HEK293T (cell line): ENCODE results near the gene PHKB.
"Not testable (repeated sequence)": the region's sequence is repeated elsewhere in the genome, so short reads cannot be mapped to it uniquely, and the experiment has no call there.

Experiments
- CTCF ChIA-PET: fragments of 350-600 bp; formaldehyde crosslinking; extraction: SDS; loops from one replicate; lab custom pipeline; 2021; ENCODE audit warnings: antibody characterized with exemption, inconsistent platforms; lab: Yijun Ruan, JAX
- POLR2A ChIA-PET: fragments of 350-600 bp; formaldehyde crosslinking; extraction: SDS; loops from one replicate; lab custom pipeline; 2020; ENCODE audit warnings: antibody characterized with exemption, inconsistent platforms; lab: Yijun Ruan, JAX
- DNase-seq: peaks from one replicate; pipeline ENCODE4 v3.0.0; 2012; ENCODE audit warnings: mixed read lengths; ENCODE audit errors: extremely low spot score
- ARNT ChIP-seq: fragments of 450-650 bp; IDR thresholded peaks from 2 replicates; pipeline ENCODE4 v1.6.1; 2017; ENCODE audit warnings: mild to moderate bottlenecking
- BHLHE40 ChIP-seq: fragments of 450-650 bp; IDR thresholded peaks from 2 replicates; pipeline ENCODE4 v1.6.1; 2016; ENCODE audit warnings: mild to moderate bottlenecking, moderate library complexity, borderline replicate concordance
- CTBP1 ChIP-seq: fragments of 450-650 bp; IDR thresholded peaks from 2 replicates; pipeline ENCODE4 v1.6.1; 2016; ENCODE audit warnings: borderline replicate concordance
- ELF4 ChIP-seq: fragments of 450-650 bp; IDR thresholded peaks from 2 replicates; pipeline ENCODE4 v1.6.1; 2017; ENCODE audit warnings: antibody characterized with exemption
- FOXA1 ChIP-seq: fragments of 450-650 bp; IDR thresholded peaks from 2 replicates; pipeline ENCODE4 v1.6.1; 2016; ENCODE audit warnings: mild to moderate bottlenecking
- FOXK2 ChIP-seq: fragments of 450-650 bp; IDR thresholded peaks from 2 replicates; pipeline ENCODE4 v1.6.1; 2016; ENCODE audit warnings: mild to moderate bottlenecking
- FOXM1 ChIP-seq: fragments of 450-650 bp; IDR thresholded peaks from 2 replicates; pipeline ENCODE4 v1.6.1; 2017; ENCODE audit warnings: mild to moderate bottlenecking, borderline replicate concordance
- HDGF ChIP-seq: fragments of 450-650 bp; IDR thresholded peaks from 2 replicates; pipeline ENCODE4 v1.6.1; 2017; ENCODE audit warnings: antibody characterized with exemption, borderline replicate concordance
- L3MBTL2 ChIP-seq: fragments of 450-650 bp; conservative IDR thresholded peaks from 2 replicates; pipeline ENCODE4 v1.6.1; 2016; ENCODE audit warnings: mild to moderate bottlenecking
- LEF1 ChIP-seq: fragments of 450-650 bp; IDR thresholded peaks from 2 replicates; pipeline ENCODE4 v1.6.1; 2017; ENCODE audit warnings: mild to moderate bottlenecking, borderline replicate concordance
- NFRKB ChIP-seq: fragments of 450-650 bp; IDR thresholded peaks from 2 replicates; pipeline ENCODE4 v1.6.1; 2016; ENCODE audit warnings: mild to moderate bottlenecking, moderate library complexity
- SP1 ChIP-seq: fragments of 450-650 bp; IDR thresholded peaks from 2 replicates; pipeline ENCODE4 v1.6.1; 2017
- SUZ12 ChIP-seq: fragments of 450-650 bp; IDR thresholded peaks from 2 replicates; pipeline ENCODE4 v1.6.1; 2016; ENCODE audit warnings: mild to moderate bottlenecking
- TARDBP ChIP-seq: fragments of 450-650 bp; IDR thresholded peaks from 2 replicates; pipeline ENCODE4 v1.6.1; 2016
- ZNF384 ChIP-seq: fragments of 450-650 bp; IDR thresholded peaks from 2 replicates; pipeline ENCODE4 v1.6.1; 2016
- TF ChIP-seq, protein P1 (sequence below): fragments of 450-650 bp; IDR thresholded peaks from 2 replicates; pipeline ENCODE4 v1.6.1; 2016

PHKB gene

DNA sequence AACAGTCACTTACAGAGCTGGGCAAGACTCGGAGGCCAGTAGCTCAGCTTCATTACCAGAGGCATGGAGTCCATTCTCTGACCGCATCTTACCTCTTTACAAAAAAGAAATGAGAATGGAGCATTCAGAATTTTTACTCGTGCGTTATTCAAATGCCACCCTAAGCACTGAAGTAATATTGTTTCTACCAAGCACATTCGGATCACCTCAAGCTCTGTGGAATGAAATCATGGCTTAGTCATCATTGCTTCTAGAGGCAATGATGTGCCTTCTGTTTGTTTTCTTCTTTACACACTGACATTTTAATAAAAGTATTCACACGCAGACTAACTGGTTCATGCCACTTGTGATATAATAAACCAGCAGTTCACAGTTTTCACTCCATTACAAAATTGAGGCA lies 206.8 kb downstream of the PHKB start:
- TF ChIP-seq HDGF (no peak), FOXM1 (no peak), LEF1 (no peak), SP1 (no peak), TARDBP (no peak), NFRKB (no peak), BHLHE40 (no peak), CTBP1 (no peak)
- TF ChIP-seq, protein P1, sequence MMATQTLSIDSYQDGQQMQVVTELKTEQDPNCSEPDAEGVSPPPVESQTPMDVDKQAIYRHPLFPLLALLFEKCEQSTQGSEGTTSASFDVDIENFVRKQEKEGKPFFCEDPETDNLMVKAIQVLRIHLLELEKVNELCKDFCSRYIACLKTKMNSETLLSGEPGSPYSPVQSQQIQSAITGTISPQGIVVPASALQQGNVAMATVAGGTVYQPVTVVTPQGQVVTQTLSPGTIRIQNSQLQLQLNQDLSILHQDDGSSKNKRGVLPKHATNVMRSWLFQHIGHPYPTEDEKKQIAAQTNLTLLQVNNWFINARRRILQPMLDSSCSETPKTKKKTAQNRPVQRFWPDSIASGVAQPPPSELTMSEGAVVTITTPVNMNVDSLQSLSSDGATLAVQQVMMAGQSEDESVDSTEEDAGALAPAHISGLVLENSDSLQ, result no peak
- DNase-seq, result no peak
- ChIA-PET POLR2A (no interaction called here), CTCF (no interaction called here)

DNA sequence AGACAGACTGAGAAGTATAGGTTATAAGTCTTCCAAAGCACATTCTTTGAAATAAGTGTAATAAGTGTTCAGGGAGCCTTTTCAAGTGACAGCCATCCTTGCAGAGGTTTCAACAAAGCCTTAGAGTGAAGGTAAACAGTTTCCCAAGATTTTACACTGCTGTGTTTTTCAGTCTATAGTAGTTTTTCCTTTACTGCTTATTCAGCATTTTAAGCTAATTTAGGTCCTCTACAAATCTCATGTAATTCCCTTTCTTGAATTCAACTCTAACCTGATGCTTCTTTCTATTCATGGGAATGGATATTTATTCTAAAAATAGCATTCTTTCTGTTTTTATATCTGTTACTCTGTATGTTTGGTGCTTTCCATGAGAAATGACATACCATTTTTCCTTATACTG lies 211.3 kb downstream of the PHKB start:
- ChIA-PET POLR2A (no interaction called here), CTCF (no interaction called here)
- no peak for DNase-seq
- TF ChIP-seq ZNF384, result no peak

DNA sequence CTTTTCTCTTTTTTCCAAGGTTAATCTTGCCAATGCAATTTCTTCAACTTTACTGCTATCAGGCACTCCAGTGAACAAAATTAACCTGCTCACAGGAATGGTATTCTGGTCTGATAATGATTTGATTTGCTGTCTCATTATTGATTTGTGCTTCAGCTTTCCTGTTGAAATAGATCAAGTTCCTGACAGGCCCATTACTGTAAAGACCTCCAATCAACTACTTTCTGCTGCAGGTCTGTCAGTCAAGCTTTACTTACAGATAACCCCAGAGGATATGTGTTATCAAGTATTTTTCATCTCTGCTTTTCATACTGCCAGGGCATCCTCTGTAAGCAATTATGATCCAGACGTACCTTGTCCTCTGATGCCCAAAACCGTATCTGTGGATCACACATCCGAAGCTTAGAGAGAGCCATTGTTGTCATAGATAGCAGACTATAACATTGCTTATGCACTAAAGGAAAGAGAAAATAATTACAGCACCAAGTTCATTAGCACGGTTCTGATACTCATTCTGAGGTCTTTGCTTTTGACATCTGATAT lies 215.6 kb downstream of the PHKB start:
- TF ChIP-seq CTBP1 (no peak), LEF1 (no peak), ARNT (no peak)
- DNase-seq, result no peak
- ChIA-PET CTCF (no interaction called here), POLR2A (no interaction called here)

DNA sequence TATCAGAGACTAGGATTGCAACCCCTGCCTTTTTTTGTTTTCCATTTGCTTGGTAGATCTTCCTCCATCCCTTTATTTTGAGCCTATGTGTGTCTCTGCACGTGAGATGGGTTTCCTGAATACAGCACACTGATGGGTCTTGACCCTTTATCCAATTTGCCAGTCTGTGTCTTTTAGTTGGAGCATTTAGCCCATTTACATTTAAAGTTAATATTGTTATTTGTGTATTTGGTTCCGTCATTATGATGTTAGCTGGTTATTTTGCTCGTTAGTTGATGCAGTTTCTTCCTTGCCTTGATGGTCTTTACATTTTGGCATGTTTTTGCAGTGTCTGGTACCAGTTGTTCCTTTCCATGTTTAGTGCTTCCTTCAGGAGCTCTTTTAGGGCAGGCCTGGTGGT lies 220.4 kb downstream of the PHKB start:
- CTCF ChIA-PET, POLR2A ChIA-PET, DNase-seq: not testable (repeated sequence)

DNA sequence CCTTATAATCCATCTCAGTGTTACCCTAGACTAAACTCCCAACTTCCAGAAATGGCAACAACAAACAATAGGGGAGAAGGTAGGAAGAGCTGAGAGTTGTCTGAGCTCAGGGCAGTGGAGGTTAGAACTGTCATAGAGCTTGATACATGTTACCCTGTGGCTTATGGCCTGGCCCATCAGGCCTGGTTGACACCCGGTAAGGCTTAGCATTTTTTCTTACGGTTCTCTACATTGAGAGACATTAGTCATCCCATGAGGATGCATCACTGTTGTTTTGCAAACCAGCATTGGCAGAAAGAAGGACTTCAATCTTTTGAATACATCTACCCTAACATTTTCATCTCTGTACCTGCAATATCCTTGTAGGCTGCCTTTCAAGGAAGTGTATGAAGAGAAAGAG lies 226.6 kb downstream of the PHKB start:
- ChIA-PET CTCF (no interaction called here), POLR2A (no interaction called here)
- TF ChIP-seq L3MBTL2 (no peak), ELF4 (no peak), CTBP1 (no peak), SUZ12 (no peak), NFRKB (no peak), BHLHE40 (no peak), FOXM1 (no peak), ARNT (no peak), FOXK2 (no peak), LEF1 (no peak), TARDBP (no peak), FOXA1 (no peak), SP1 (no peak), HDGF (no peak), ZNF384 (no peak)
- TF ChIP-seq, protein P1, result no peak
- no peak for DNase-seq

DNA sequence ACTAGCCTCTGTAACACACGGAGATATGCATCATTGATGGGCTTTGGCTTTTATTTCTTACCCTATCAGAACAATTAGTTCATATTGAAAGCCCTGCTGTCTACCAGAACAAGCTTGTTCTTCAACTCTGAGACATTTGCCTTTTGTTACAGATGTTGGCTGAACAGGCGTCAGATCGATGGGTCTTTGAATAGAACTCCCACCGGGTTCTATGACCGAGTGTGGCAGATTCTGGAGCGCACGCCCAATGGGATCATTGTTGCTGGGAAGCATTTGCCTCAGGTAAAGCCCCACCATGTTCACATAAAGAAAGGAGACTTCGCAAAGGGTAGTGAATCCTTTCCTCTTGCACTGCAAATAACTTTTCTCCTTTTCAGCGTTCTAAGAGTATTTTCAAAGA lies 232.1 kb downstream of the PHKB start:
- TF ChIP-seq SP1 (no peak), FOXM1 (no peak), FOXK2 (no peak), HDGF (no peak), ZNF384 (no peak)
- POLR2A ChIA-PET, result no interaction called here
- CTCF ChIA-PET, result no interaction called here
- DNase-seq, result no peak

DNA sequence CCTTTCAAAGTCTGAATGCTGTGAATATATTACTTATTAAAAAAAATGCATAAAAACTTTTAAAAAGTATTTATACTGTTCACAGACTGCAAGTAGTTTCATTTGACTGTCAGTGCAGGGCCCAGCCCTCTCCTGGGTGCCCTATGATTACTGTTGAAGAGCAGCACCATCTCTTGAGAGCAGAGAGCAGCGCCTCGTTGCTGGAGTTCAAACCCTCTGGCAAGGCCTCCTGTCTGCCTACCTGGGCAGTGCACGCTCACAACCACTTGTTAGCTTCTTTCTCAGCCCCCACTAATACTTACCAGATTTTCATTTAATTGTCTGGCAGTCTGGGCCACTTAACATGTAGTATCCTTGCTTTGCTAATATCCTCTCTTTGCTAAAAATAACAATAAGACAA lies 233.4 kb downstream of the PHKB start:
- CTCF ChIA-PET, result no interaction called here
- POLR2A ChIA-PET, result no interaction called here
- no peak for DNase-seq
- TF ChIP-seq ELF4 (no peak), SP1 (no peak), BHLHE40 (no peak), ARNT (no peak), TARDBP (no peak), SUZ12 (no peak), HDGF (no peak), FOXM1 (no peak)

DNA sequence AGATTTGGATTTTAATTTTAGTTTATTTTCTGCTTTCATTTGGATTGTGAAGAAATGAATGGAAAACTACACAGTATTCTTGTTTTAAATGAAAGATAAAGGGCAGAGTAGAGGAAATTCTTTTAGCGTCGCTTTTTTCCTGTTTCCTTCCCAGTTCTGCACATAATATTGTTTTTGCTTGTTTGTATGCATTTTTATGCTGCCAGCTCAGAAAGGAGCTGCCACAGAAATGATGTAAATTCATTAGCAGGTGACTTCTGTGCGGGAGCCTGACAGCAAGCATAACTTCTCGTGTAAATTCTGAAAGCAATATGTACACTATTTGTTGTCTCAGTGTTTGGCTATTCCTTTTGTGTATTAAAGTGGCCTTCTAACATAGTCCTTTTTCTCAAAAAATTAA lies 234.6 kb downstream of the PHKB start:
- TF ChIP-seq HDGF, result no peak
- TF ChIP-seq FOXA1, result no peak
- no peak for TF ChIP-seq L3MBTL2
- no peak for TF ChIP-seq FOXM1
- no peak for TF ChIP-seq ELF4
- TF ChIP-seq ZNF384, result no peak
- TF ChIP-seq, protein P1, result no peak
- TF ChIP-seq SP1, result no peak
- TF ChIP-seq BHLHE40, result no peak
- no peak for TF ChIP-seq ARNT
- no peak for TF ChIP-seq NFRKB
- TF ChIP-seq TARDBP, result no peak
- TF ChIP-seq LEF1, result no peak
- no peak for TF ChIP-seq FOXK2
- TF ChIP-seq SUZ12, result no peak
- ChIA-PET CTCF (no interaction called here), POLR2A (no interaction called here)
- no peak for DNase-seq
